Measurements from ENCODE around the gene ABI1. TPM values are rescaled to one million over a fixed set of nuclear protein-coding genes. Genes with fewer than 3 reads are reported as not detected.
"Not testable (repeated sequence)": the region's sequence is repeated elsewhere in the genome, so short reads cannot be mapped to it uniquely, and the experiment has no call there.

ABI1 gene
- total and polyA plus RNA-seq, 2 donors (not counting 1 experiment from before 2014, with no cell fraction given), result 29.4 to 74.3 TPM

- DNase-seq (ENCODE audit: low read depth in 2 of 2), result no peak
- no peak for TF ChIP-seq CTCF (conservative IDR thresholded peaks at IDR 0.05 in 1 of 2, IDR thresholded peaks at IDR 0.05 in 1 of 2; ENCODE audit: low read depth in 1 of 2, low read length in 2 of 2)
- TF ChIP-seq EZH2 (IDR thresholded peaks at IDR 0.05; ENCODE audit: low read length, missing control alignments), result no peak
- no peaks in the 10 kb centered on the region for H3K79me2 ChIP-seq (ENCODE audit: control insufficient read depth, insufficient read depth, low read length)
- no peaks in the 10 kb centered on the region for H4K20me1 ChIP-seq (ENCODE audit: control insufficient read depth, extremely low read depth, insufficient read depth, low read length)
- no peaks in the 10 kb centered on the region for H3K36me3 ChIP-seq (ENCODE audit: control insufficient read depth, insufficient read depth, low read length)
- H3K4me2 ChIP-seq (ENCODE audit: extremely low read depth, insufficient read depth, low read length), result no peak overlapping the region
- no peak overlapping the region for H3K4me3 ChIP-seq (replicated peaks in 1 of 4; ENCODE audit: control extremely low read depth in 1 of 4, insufficient read depth in 1 of 4, low read depth in 3 of 4, low read length in 4 of 4)
- no peak overlapping the region for H2AFZ ChIP-seq (ENCODE audit: low read length)
- H3K4me1 ChIP-seq (ENCODE audit: control insufficient read depth, extremely low read depth, insufficient read depth, low read length), result no peaks in the 10 kb centered on the region
- H3K27ac ChIP-seq (ENCODE audit: insufficient read depth, low read length), result no peak overlapping the region
- H3K27me3 ChIP-seq (ENCODE audit: control insufficient read depth, insufficient read depth, low read length), result no peaks in the 10 kb centered on the region
- no peaks in the 10 kb centered on the region for H3K9me3 ChIP-seq (ENCODE audit: control insufficient read depth, insufficient read depth, low read depth, low read length)
- no peak overlapping the region for H3K9ac ChIP-seq (ENCODE audit: insufficient read depth, low read length)
Measured at GRCh38 chr10:26903431-26904217, 42.9 kb upstream of the ABI1 start.

GRCh38 chr10:26892306-26892923 is 31.7 kb upstream of the ABI1 start:
- H3K9ac ChIP-seq (ENCODE audit: insufficient read depth, low read length); H3K4me3 ChIP-seq (replicated peaks in 1 of 4; ENCODE audit: control extremely low read depth in 1 of 4, insufficient read depth in 1 of 4, low read depth in 3 of 4, low read length in 4 of 4); H3K4me2 ChIP-seq (ENCODE audit: extremely low read depth, insufficient read depth, low read length); DNase-seq (ENCODE audit: low read depth in 2 of 2); H3K27me3 ChIP-seq (ENCODE audit: control insufficient read depth, insufficient read depth, low read length); H3K79me2 ChIP-seq (ENCODE audit: control insufficient read depth, insufficient read depth, low read length); H4K20me1 ChIP-seq (ENCODE audit: control insufficient read depth, extremely low read depth, insufficient read depth, low read length); H3K36me3 ChIP-seq (ENCODE audit: control insufficient read depth, insufficient read depth, low read length); H2AFZ ChIP-seq (ENCODE audit: low read length); H3K9me3 ChIP-seq (ENCODE audit: control insufficient read depth, insufficient read depth, low read depth, low read length); H3K4me1 ChIP-seq (ENCODE audit: control insufficient read depth, extremely low read depth, insufficient read depth, low read length); H3K27ac ChIP-seq (ENCODE audit: insufficient read depth, low read length): not testable (repeated sequence)

GRCh38 chr10:26890956-26891355 is 30.2 kb upstream of the ABI1 start:
- Histone ChIP-seq H2AFZ (ENCODE audit: low read length) (no peak overlapping the region), H3K4me1 (ENCODE audit: control insufficient read depth, extremely low read depth, insufficient read depth, low read length) (no peaks in the 10 kb centered on the region), H3K9me3 (ENCODE audit: control insufficient read depth, insufficient read depth, low read depth, low read length) (no peaks in the 10 kb centered on the region), H3K4me2 (ENCODE audit: extremely low read depth, insufficient read depth, low read length) (no peak overlapping the region), H3K4me3 (replicated peaks in 1 of 4; ENCODE audit: control extremely low read depth in 1 of 4, insufficient read depth in 1 of 4, low read depth in 3 of 4, low read length in 4 of 4) (no peak overlapping the region), H3K79me2 (ENCODE audit: control insufficient read depth, insufficient read depth, low read length) (no peaks in the 10 kb centered on the region), H3K27ac (ENCODE audit: insufficient read depth, low read length) (no peak overlapping the region), H4K20me1 (ENCODE audit: control insufficient read depth, extremely low read depth, insufficient read depth, low read length) (no peaks in the 10 kb centered on the region), H3K27me3 (ENCODE audit: control insufficient read depth, insufficient read depth, low read length) (no peaks in the 10 kb centered on the region), H3K9ac (ENCODE audit: insufficient read depth, low read length) (no peak overlapping the region), H3K36me3 (ENCODE audit: control insufficient read depth, insufficient read depth, low read length) (no peaks in the 10 kb centered on the region)
- peak; percentile 65 to 76 for DNase-seq (ENCODE audit: low read depth in 2 of 2)
- TF ChIP-seq CTCF (conservative IDR thresholded peaks at IDR 0.05 in 1 of 2, IDR thresholded peaks at IDR 0.05 in 1 of 2; ENCODE audit: low read depth in 1 of 2, low read length in 2 of 2) (peak; percentile 72 to 75), EZH2 (IDR thresholded peaks at IDR 0.05; ENCODE audit: low read length, missing control alignments) (no peak)

All from fibroblast of lung (primary cell).